Cardiac muscle cell (in vitro differentiated cells and primary cell): Measurements from ENCODE around the gene GSK3A. TPM values are rescaled to one million over a fixed set of nuclear protein-coding genes. Genes with fewer than 3 reads are reported as not detected.

Experiments used
- DNase-seq, 2 donors: peaks; one replicate each; pipeline versions ENCODE4 v3.0.0 to v3.0.0-alpha.2; 2010 to 2017; ENCODE audit warnings: low read depth in 1 of 2, low spot score in 1 of 2
- H3K27ac ChIP-seq: fragments of 200-600 bp; sonication (generic); 2 replicates; pipeline ENCODE4 v1.5.1; 2016
- H3K27me3 ChIP-seq: fragments of 200-600 bp; sonication (generic); 2 replicates; pipeline ENCODE4 v1.6.0; 2016; ENCODE audit warnings: control low read depth
- H3K36me3 ChIP-seq: fragments of 200-600 bp; sonication (generic); 2 replicates; pipeline ENCODE4 v1.5.1; 2016; ENCODE audit warnings: control low read depth
- H3K4me1 ChIP-seq: fragments of 200-600 bp; sonication (generic); 2 replicates; pipeline ENCODE4 v1.8.1; 2017; ENCODE audit warnings: low read depth, mild to moderate bottlenecking, mixed run types
- H3K4me3 ChIP-seq: fragments of 200-600 bp; sonication (generic); 2 replicates; pipeline ENCODE4 v1.5.1; 2016; ENCODE audit warnings: mild to moderate bottlenecking
- H3K9me3 ChIP-seq: fragments of 200-600 bp; sonication (generic); 2 replicates; pipeline ENCODE4 v1.5.1; 2017; ENCODE audit warnings: low read depth, mild to moderate bottlenecking, control low read depth
- CTCF ChIP-seq: IDR thresholded peaks from 2 replicates; pipeline ENCODE4 v1.5.1; 2012; ENCODE audit warnings: low read depth, mild to moderate bottlenecking, low read length
- polyA plus RNA-seq: library from polyadenylated mRNA; unstranded; fragments of >200 nt; fragmentation: Nextera tagmentation; extraction: Ambion mirVana; gene quantifications from 2 replicates; pipeline ENCODE4 v1.2.1, GENCODE V29; 2016
- total RNA-seq: library from RNA; depleted of rRNA; stranded (reverse); fragments of >200 nt; gene quantifications from 2 replicates; pipeline ENCODE4 v1.2.3, GENCODE V29; 2016

GSK3A gene
- total and polyA plus RNA-seq, 2 experiments from 2014 or later = 28.0 to 40.2 TPM

DNA sequence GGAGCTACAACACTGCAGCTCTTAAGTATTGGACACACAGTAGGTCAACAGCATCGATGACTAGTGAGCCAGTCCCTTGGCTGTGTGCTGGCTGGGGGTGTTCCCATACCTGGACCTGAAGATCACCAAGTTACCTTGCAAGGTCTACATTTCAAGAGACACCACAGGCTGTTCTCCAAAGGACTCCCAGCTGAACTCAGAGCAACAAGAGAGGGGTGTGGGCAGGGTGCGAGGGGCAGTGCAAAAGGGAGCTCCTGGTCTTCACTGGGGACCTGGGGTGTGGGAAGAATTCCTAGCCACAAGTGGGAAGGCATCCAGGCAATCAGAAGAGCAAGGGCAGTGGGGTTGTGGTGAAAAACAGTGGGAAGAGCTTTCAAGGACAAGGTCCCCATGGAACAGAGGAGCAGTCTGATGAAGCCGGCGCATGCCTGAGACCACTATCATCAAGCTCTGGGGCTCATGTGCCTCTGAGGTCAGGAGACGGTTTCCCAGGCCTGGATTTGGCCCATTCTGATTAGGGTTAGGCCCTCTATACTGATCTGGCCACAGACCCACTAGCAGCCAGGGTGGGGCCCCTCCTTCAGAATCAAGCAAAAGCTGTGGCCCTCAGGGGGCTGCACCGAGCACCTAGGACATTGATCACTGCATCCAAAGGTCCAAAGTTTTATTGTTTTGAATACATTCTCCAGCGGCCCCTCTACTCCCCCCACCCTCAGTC lies 4.7 kb upstream of the GSK3A start:
- TF ChIP-seq CTCF = no peak
- H3K4me3 ChIP-seq = no peak overlapping the region
- H3K9me3 ChIP-seq = no peaks in the 10 kb centered on the region
- peak overlapping the region; percentile 80 for H3K27ac ChIP-seq
- H3K27me3 ChIP-seq = no peaks in the 10 kb centered on the region
- DNase-seq = no peak
- peaks cover 21% of the 10 kb centered on the region for H3K4me1 ChIP-seq
- no peaks in the 10 kb centered on the region for H3K36me3 ChIP-seq

DNA sequence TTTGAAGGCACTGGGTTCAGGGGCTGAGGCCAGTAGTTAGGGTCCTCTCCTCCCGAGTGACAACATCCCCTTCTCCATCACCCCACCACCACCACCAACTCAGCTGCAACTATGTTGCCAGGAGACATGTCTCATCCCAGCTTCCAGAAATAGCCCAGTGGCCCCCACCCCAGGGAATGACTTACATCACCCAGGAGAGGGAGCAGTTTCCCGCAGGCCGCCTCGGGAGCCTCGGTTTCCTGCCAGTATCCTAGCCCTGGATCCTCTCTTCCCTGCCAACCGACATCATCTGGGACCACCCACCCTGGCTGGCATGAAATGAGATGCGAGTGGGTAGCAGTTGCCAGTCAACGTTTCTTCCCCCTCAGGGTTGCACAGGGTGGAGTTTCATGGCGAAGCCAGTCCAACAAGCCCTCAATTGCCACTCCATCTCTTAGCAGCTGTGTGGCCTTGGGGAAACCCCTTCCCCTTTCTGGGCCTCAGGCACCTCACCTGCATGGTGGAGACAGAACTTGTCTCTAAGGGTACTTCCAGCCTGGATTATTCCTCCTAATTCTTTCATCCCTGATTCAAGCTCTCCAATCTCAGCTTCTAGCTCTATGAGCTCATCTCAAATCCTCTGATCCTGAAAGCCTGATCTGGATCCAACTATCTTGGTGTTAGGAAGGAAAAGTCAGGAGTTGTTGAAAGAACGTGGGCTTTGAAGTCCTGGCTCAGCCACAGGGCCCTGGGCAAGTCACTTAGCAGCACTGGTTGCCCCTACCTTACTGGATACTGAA lies 3.9 kb upstream of the GSK3A start:
- peaks cover 17% of the 10 kb centered on the region for H3K4me1 ChIP-seq

DNA sequence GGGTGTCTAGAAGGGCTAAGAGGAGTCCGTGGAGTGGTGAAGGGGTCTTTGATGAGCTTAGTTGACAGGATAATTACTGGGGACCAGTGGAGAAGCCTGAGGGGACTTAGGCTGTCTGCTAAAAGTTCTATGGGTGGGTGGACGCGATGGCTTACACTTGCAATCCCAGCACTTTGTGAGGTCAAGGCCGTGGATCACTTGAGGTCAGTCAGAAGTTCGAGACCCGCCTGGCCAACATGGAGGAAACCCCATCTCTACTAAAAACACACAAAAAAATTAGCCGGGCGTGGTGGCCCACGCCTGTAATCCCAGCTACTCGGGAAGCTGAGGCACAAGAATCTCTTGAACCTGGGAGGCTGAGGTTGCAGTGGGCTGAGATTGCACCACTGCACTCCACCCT lies 2.8 kb upstream of the GSK3A start:
- Histone ChIP-seq H3K27me3 (no peaks in the 10 kb centered on the region), H3K36me3 (no peaks in the 10 kb centered on the region), H3K4me1 (peaks cover 12% of the 10 kb centered on the region), H3K27ac (peak overlapping the region; percentile 7), H3K9me3 (no peaks in the 10 kb centered on the region), H3K4me3 (no peak overlapping the region)
- DNase-seq = no peak
- TF ChIP-seq CTCF = no peak

More for the DNA sequence above, 3.9 kb upstream of the GSK3A start:
- TF ChIP-seq CTCF = peak; percentile 68
- Histone ChIP-seq H3K4me3 (no peak overlapping the region), H3K27me3 (no peaks in the 10 kb centered on the region), H3K27ac (peak overlapping the region; percentile 80), H3K36me3 (no peaks in the 10 kb centered on the region), H3K9me3 (no peaks in the 10 kb centered on the region)
- DNase-seq = peak; percentile 73 to 83

DNA sequence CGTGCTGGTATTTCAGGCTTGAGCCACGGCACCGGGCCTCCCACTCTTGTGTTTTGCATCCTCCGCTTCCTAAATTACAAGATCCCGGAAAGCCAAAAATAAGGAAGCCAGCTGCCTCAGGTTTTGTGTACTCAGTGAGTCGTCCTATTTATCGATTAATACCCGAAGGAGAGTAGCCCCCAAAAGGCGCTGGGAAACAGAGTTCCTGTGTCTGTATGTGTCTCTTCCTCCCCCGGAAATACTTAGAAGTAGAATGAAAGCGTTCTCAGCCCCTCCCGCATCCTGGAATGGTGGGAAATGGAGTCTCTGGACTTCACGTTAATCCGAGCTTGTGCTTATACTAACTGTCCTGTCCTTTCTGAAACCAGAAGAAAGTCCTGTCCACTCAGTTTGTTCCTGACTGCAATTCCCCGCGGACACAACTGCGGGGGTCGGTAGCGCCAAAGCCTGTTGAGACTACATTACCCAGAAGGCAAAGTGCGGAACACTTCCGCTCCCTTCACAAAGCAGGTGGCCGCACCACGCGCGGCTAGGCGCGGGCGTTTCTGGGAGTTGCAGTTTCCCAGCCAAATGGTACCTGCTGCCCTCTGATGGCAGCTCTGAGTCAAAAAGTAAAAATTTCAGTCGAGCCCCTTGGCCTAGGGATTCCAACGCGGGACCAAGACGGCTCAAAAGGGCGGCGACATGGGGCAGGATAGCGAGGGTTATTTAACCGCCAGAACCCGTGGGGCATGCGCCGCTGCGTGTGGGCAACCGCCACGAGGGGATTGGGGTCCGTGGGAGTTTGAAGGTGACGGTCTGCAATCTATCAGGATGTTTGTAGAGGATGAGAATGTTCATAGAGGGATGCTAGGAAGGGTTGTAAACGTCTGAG lies 2.2 kb upstream of the GSK3A start:
- peak; percentile 95 to 96 for DNase-seq
- TF ChIP-seq CTCF = peak; percentile 67
- peaks cover 12% of the 10 kb centered on the region for H3K4me1 ChIP-seq
- peak overlapping the region; percentile 22 for H3K4me3 ChIP-seq
- H3K27ac ChIP-seq = peak overlapping the region; percentile 7
- no peaks in the 10 kb centered on the region for H3K9me3 ChIP-seq
- no peaks in the 10 kb centered on the region for H3K36me3 ChIP-seq
- no peaks in the 10 kb centered on the region for H3K27me3 ChIP-seq

GRCh38 chr19:42242069-42242511 lies 312 bp downstream of the GSK3A start:
- Histone ChIP-seq H3K4me3 (peak overlapping the region; percentile 96), H3K4me1 (peaks cover 12% of the 10 kb centered on the region), H3K27me3 (no peaks in the 10 kb centered on the region), H3K27ac (peak overlapping the region; percentile 95), H3K36me3 (no peaks in the 10 kb centered on the region), H3K9me3 (no peaks in the 10 kb centered on the region)
- peak in 1 of 2 donors; percentile 20 for DNase-seq
- no peak for TF ChIP-seq CTCF
